Breast epithelium (tissue), 4 donors: Measurements from ENCODE around the gene RSPO3. TPM values are rescaled to one million over a fixed set of nuclear protein-coding genes. Genes with fewer than 3 reads are reported as not detected.

ENCODE experiments used
- DNase-seq, 2 donors: peaks; one replicate each; pipeline ENCODE4 v3.0.0-alpha.2; 2019; ENCODE audit warnings: low spot score in 2 of 2
- H3K27ac ChIP-seq, 2 donors: fragments of 200-600 bp; sonication (generic) in 1 of 2; one replicate each; pipeline ENCODE4 v1.5.1; 2016 to 2019; ENCODE audit warnings: mild to moderate bottlenecking in 1 of 2
- H3K27me3 ChIP-seq, 2 donors: fragments of 200-600 bp; sonication (generic) in 1 of 2; one replicate each; pipeline versions ENCODE4 v1.5.1 to v1.6.0; 2017 to 2019; ENCODE audit warnings: control low read depth in 1 of 2, mild to moderate bottlenecking in 1 of 2
- H3K36me3 ChIP-seq: fragments of 200-600 bp; one replicate; pipeline ENCODE4 v1.5.1; 2019
- H3K4me1 ChIP-seq, 2 donors: fragments of 200-600 bp; sonication (generic); one replicate each; pipeline ENCODE4 v1.5.1; 2016 to 2019; ENCODE audit warnings: control low read depth in 1 of 2
- H3K4me3 ChIP-seq, 3 donors: fragments of 200-600 bp; sonication (generic); 1 replicate in 2 of 3; 2 replicates in 1 of 3; pipeline ENCODE4 v1.5.1; 2016 to 2019; ENCODE audit warnings: mild to moderate bottlenecking in 3 of 3, moderate library complexity in 2 of 3
- H3K9me3 ChIP-seq, 2 donors: fragments of 200-600 bp; sonication (generic) in 1 of 2; one replicate each; pipeline ENCODE4 v1.5.1; 2016 to 2019; ENCODE audit warnings: control low read depth in 1 of 2
- POLR2A ChIP-seq: fragments of 450-650 bp; IDR thresholded peaks from one replicate; pipeline ENCODE4 v1.6.1; 2016; ENCODE audit warnings: antibody characterized with exemption, mild to moderate bottlenecking, moderate library complexity
- POLR2AphosphoS5 ChIP-seq, 3 donors: sonication (generic); formaldehyde crosslinking; IDR thresholded peaks; one replicate each; pipeline ENCODE4 v1.6.1; 2017; ENCODE audit warnings: antibody characterized with exemption in 3 of 3
- intact Hi-C: fragments of 100-400 bp; cut with DNase I; formaldehyde crosslinking; loops from one replicate; pipeline ENCODE4 v1.15.1; 2023; ENCODE audit warnings: low total_unique reads
- total RNA-seq, 3 donors: library from RNA; depleted of rRNA; stranded (reverse); fragments of >200 nt; gene quantifications; one replicate each; pipeline ENCODE4 v1.1.0, GENCODE V29; 2016
- TF ChIP-seq, protein P1 (sequence below), 3 donors: fragments of 450-650 bp; IDR thresholded peaks; one replicate each; pipeline ENCODE4 v1.5.1; 2016 to 2017; ENCODE audit warnings: antibody characterized with exemption in 3 of 3, mild to moderate bottlenecking in 3 of 3, moderate library complexity in 3 of 3

RSPO3 gene
- total RNA-seq, 3 donors from 2014 or later: 5.9 to 23.3 (median 16.2) TPM

GRCh38 chr6:127100510-127101140 lies 17.8 kb upstream of the RSPO3 start:
- TF ChIP-seq POLR2AphosphoS5 (IDR thresholded peaks at IDR 0.05): no peak
- TF ChIP-seq, protein P1, sequence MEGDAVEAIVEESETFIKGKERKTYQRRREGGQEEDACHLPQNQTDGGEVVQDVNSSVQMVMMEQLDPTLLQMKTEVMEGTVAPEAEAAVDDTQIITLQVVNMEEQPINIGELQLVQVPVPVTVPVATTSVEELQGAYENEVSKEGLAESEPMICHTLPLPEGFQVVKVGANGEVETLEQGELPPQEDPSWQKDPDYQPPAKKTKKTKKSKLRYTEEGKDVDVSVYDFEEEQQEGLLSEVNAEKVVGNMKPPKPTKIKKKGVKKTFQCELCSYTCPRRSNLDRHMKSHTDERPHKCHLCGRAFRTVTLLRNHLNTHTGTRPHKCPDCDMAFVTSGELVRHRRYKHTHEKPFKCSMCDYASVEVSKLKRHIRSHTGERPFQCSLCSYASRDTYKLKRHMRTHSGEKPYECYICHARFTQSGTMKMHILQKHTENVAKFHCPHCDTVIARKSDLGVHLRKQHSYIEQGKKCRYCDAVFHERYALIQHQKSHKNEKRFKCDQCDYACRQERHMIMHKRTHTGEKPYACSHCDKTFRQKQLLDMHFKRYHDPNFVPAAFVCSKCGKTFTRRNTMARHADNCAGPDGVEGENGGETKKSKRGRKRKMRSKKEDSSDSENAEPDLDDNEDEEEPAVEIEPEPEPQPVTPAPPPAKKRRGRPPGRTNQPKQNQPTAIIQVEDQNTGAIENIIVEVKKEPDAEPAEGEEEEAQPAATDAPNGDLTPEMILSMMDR (IDR thresholded peaks at IDR 0.05): no peak
- no peak for TF ChIP-seq POLR2A
- H3K9me3 ChIP-seq: no peaks in the 10 kb centered on the region
- H3K4me3 ChIP-seq: no peak overlapping the region
- no peaks in the 10 kb centered on the region for H3K27me3 ChIP-seq
- no peak for DNase-seq
- H3K36me3 ChIP-seq: no peaks in the 10 kb centered on the region
- no peaks in the 10 kb centered on the region for H3K4me1 ChIP-seq
- intact Hi-C loops: no loop called here
- H3K27ac ChIP-seq: no peak overlapping the region

DNA sequence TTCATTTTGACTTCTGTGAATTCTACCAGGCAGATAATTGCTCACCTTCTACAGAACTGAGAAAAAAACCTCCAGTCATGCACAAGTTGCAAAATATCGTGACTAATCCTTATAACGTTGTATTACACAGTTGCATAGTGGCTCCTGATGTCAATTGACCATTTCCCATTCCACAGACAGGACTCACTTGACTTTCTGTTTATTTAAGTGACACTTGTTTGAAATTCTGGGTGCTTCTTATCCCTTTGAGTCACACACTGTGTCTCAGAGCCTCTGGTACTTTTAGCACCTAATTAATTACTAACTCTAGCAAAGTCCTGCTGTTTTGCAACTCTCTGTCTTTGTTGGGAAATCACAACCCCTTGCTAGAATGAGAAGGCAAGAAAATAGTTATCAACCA lies 16.2 kb upstream of the RSPO3 start:
- no peaks in the 10 kb centered on the region for H3K4me1 ChIP-seq
- no peaks in the 10 kb centered on the region for H3K9me3 ChIP-seq
- no peak overlapping the region for H3K4me3 ChIP-seq
- TF ChIP-seq POLR2AphosphoS5 (IDR thresholded peaks at IDR 0.05) (peak in 1 of 3 donors; percentile 32), POLR2A (no peak)
- DNase-seq: no peak
- H3K27me3 ChIP-seq: no peaks in the 10 kb centered on the region
- no peaks in the 10 kb centered on the region for H3K36me3 ChIP-seq
- H3K27ac ChIP-seq: no peak overlapping the region
- intact Hi-C loops: no loop called here

DNA sequence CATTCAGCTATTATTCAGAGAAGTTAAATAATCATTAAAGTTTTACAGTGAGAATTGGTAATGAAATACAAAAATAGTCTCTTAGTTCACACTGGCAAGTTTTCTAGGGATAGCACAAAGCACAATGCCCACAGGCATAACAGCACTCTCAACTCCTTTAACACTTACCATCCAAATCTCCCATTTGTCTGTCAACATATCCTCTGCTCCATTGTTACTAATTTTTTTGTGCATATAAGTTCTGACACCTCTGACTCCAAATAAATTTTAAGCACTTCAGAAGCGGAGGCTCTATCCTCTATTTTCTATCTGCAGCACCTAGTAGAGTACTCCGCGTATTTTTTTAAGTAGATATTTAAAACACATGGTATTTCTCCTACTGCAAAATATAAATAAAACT lies 15.6 kb upstream of the RSPO3 start:
- Histone ChIP-seq H3K4me3 (no peak overlapping the region), H3K9me3 (no peaks in the 10 kb centered on the region), H3K36me3 (no peaks in the 10 kb centered on the region), H3K27ac (no peak overlapping the region), H3K4me1 (no peaks in the 10 kb centered on the region), H3K27me3 (no peaks in the 10 kb centered on the region)
- TF ChIP-seq POLR2A (no peak), POLR2AphosphoS5 (IDR thresholded peaks at IDR 0.05) (no peak)
- TF ChIP-seq, protein P1 (IDR thresholded peaks at IDR 0.05): no peak
- intact Hi-C loops: no loop called here
- no peak for DNase-seq

- no peak for DNase-seq
- intact Hi-C loops: no loop called here
- Histone ChIP-seq H3K36me3 (no peaks in the 10 kb centered on the region), H3K4me1 (no peaks in the 10 kb centered on the region), H3K4me3 (no peak overlapping the region), H3K27me3 (no peaks in the 10 kb centered on the region), H3K9me3 (no peaks in the 10 kb centered on the region), H3K27ac (no peak overlapping the region)
- TF ChIP-seq POLR2A: no peak
- TF ChIP-seq, protein P1 (IDR thresholded peaks at IDR 0.05): no peak
- TF ChIP-seq POLR2AphosphoS5 (IDR thresholded peaks at IDR 0.05): no peak
These were observed 15.0 kb upstream of the RSPO3 start for GRCh38 chr6:127103482-127103881.

- DNase-seq: no peak
- intact Hi-C loops: no loop called here
- Histone ChIP-seq H3K27me3 (no peaks in the 10 kb centered on the region), H3K36me3 (no peaks in the 10 kb centered on the region), H3K27ac (no peak overlapping the region), H3K4me1 (no peaks in the 10 kb centered on the region), H3K4me3 (no peak overlapping the region), H3K9me3 (no peaks in the 10 kb centered on the region)
- no peak for TF ChIP-seq POLR2AphosphoS5 (IDR thresholded peaks at IDR 0.05)
- no peak for TF ChIP-seq POLR2A
- TF ChIP-seq, protein P1 (IDR thresholded peaks at IDR 0.05): no peak
These were observed 10.6 kb upstream of the RSPO3 start for GRCh38 chr6:127107916-127108315.
